OCI-LY7 (cell line): ENCODE measurements around the gene SLFN5. TPM values are rescaled to one million over a fixed set of nuclear protein-coding genes. Genes with fewer than 3 reads are reported as not detected.

Experiments used
- BruUV-seq: library from RNA; stranded (reverse); fragments of 400-500 nt; replicated peaks from 2 replicates; lab custom pipeline; 2021; lab: Mats Ljungman, UMichigan
- CTCF ChIA-PET: fragments of 300-600 bp; sonication (Branson Sonifier 250); formaldehyde crosslinking; loops from one replicate; lab custom pipeline; 2022; ENCODE audit warnings: antibody characterized with exemption; ENCODE audit not compliant: unreplicated experiment; lab: Charles Lee
- POLR2A ChIA-PET: fragments of 300-600 bp; sonication (Branson Sonifier 250); formaldehyde crosslinking; loops from one replicate; lab custom pipeline; 2022; ENCODE audit warnings: antibody characterized with exemption; lab: Charles Lee
- DNase-seq: peaks from one replicate; pipeline ENCODE4 v3.0.0-alpha.2; 2015; ENCODE audit warnings: low spot score
- H2AFZ ChIP-seq: fragments of 200-600 bp; sonication (generic), shearing (Covaris generic); 2 replicates; pipeline ENCODE4 v1.6.1; 2014; ENCODE audit warnings: mild to moderate bottlenecking, antibody characterized with exemption, low read length, moderate library complexity
- H3K27ac ChIP-seq: fragments of 200-600 bp; sonication (generic); 2 replicates; pipeline ENCODE4 v1.5.1; 2014; ENCODE audit warnings: mixed run types, low read depth, mild to moderate bottlenecking, moderate library complexity, low read length, inconsistent platforms; ENCODE audit not compliant: poor library complexity, severe bottlenecking
- H3K36me3 ChIP-seq: fragments of 200-600 bp; sonication (generic); 2 replicates; pipeline ENCODE4 v1.6.1; 2014; ENCODE audit warnings: mild to moderate bottlenecking, antibody characterized with exemption, low read length, moderate library complexity, mixed read lengths; ENCODE audit not compliant: insufficient read depth
- H3K4me1 ChIP-seq: fragments of 200-600 bp; sonication (generic); 2 replicates; pipeline ENCODE4 v1.5.1; 2014; ENCODE audit warnings: mild to moderate bottlenecking, low read length; ENCODE audit not compliant: insufficient read depth, poor library complexity, severe bottlenecking
- H3K4me2 ChIP-seq: fragments of 200-600 bp; sonication (generic); 2 replicates; pipeline ENCODE4 v1.6.1; 2014; ENCODE audit warnings: mild to moderate bottlenecking, low read length
- H3K4me3 ChIP-seq: fragments of 200-600 bp; sonication (generic); 2 replicates; pipeline ENCODE4 v1.5.1; 2014; ENCODE audit warnings: mild to moderate bottlenecking, low read depth, low read length; ENCODE audit not compliant: poor library complexity, severe bottlenecking
- H3K79me2 ChIP-seq: fragments of 200-600 bp; sonication (generic); 2 replicates; pipeline ENCODE4 v1.6.1; 2016; ENCODE audit warnings: low read depth, mild to moderate bottlenecking, low read length, moderate library complexity, mixed read lengths; ENCODE audit not compliant: insufficient read depth
- H3K9me2 ChIP-seq: fragments of 200-600 bp; sonication (generic); 2 replicates; pipeline ENCODE4 v1.6.1; 2016; ENCODE audit warnings: mild to moderate bottlenecking, low read length, mixed read lengths; ENCODE audit not compliant: insufficient read depth
- H3K9me3 ChIP-seq: fragments of 200-600 bp; sonication (generic); 2 replicates; pipeline ENCODE4 v1.6.1; 2014; ENCODE audit warnings: mild to moderate bottlenecking, mixed run types, low read length, mixed read lengths
- H4K20me1 ChIP-seq: fragments of 200-600 bp; sonication (generic); 2 replicates; pipeline ENCODE4 v1.6.1; 2014; ENCODE audit warnings: mild to moderate bottlenecking, antibody characterized with exemption, low read length, moderate library complexity, mixed read lengths; ENCODE audit not compliant: insufficient read depth
- CTCF ChIP-seq: fragments of 200-600 bp; sonication (generic); conservative IDR thresholded peaks from 2 replicates; pipeline ENCODE4 v1.5.1; 2014; ENCODE audit warnings: mild to moderate bottlenecking, antibody characterized with exemption, low read length, moderate library complexity, mixed read lengths
- EZH2phosphoT487 ChIP-seq: fragments of 200-600 bp; sonication (generic); IDR thresholded peaks from 2 replicates; pipeline ENCODE4 v1.6.1; 2018; ENCODE audit warnings: low read depth, borderline replicate concordance, mild to moderate bottlenecking, mixed run types, antibody characterized with exemption, low read length, moderate library complexity, mixed read lengths
- intact Hi-C: fragments of 100-400 bp; cut with micrococcal nuclease; formaldehyde crosslinking; loops from one replicate; pipeline ENCODE4 v1.10.0; 2022; ENCODE audit not compliant: unreplicated experiment
- total RNA-seq, 2 experiments: library from RNA; depleted of rRNA in 1 of 2; stranded (reverse); fragments of >200 nt in 1 of 2; shearing (Covaris generic) in 1 of 2; gene quantifications; 2 replicates each; pipeline ENCODE4 v1.2.3, GENCODE V29; 2014 to 2022

The SLFN5 gene
- total RNA-seq, 2 experiments from 2014 or later, result 0.38 to 1.1 TPM

GRCh38 chr17:35256629-35257028 lies 13.8 kb downstream of the SLFN5 start:
- no peak for TF ChIP-seq CTCF
- no peak for TF ChIP-seq EZH2phosphoT487
- ChIA-PET CTCF (no interaction called here), POLR2A (no interaction called here)
- H4K20me1 ChIP-seq, result no peaks in the 10 kb centered on the region
- H3K4me3 ChIP-seq, result no peak overlapping the region
- no peaks in the 10 kb centered on the region for H3K4me1 ChIP-seq
- no peaks in the 10 kb centered on the region for H3K79me2 ChIP-seq
- H3K4me2 ChIP-seq, result no peak overlapping the region
- H3K9me2 ChIP-seq, result no peaks in the 10 kb centered on the region
- BruUV-seq, result no TSS peak
- H3K27ac ChIP-seq, result no peak overlapping the region
- intact Hi-C loops, result no loop called here
- no peak overlapping the region for H2AFZ ChIP-seq
- no peaks in the 10 kb centered on the region for H3K36me3 ChIP-seq
- H3K9me3 ChIP-seq, result no peaks in the 10 kb centered on the region
- DNase-seq, result no peak

DNA sequence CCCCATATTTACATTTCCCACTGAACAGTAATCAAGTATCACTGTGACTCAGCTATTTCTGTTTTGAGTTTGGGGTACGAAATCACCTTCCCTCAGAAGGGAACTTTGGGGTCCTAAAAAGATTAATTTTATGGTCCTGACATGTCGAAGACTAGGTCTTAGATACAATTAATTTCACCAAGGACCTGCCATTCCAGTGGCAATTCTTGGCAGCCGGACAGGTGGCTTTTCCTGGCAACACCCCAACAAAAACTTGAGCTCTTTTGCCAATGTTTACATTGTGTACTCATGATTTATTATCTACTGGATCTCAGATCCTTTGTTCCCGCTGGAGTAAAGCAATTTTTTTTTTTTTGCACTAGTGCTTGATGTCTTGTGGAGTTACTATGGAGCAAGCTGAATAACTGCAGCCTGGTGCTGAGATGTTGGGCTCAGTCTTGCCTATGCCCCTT lies 14.4 kb downstream of the SLFN5 start:
- TF ChIP-seq EZH2phosphoT487, result no peak
- no peak for TF ChIP-seq CTCF
- H3K27ac ChIP-seq, result no peak overlapping the region
- CTCF ChIA-PET, result no interaction called here

DNA sequence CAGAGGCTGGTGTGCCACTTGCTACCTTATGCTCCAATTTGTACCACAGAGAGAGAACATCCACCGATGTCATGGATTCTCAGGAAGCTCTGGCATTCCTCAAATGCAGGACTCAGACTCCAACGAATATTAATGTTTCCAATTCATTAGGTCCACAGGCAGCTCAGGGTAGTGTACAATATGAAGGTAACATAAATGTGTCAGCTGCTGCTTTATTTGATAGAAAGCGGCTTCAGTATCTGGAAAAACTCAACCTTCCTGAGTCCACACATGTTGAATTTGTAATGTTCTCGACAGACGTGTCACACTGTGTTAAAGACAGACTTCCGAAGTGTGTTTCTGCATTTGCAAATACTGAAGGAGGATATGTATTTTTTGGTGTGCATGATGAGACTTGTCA lies 16.1 kb downstream of the SLFN5 start:
- Histone ChIP-seq H3K4me3 (no peak overlapping the region), H3K79me2 (no peaks in the 10 kb centered on the region), H3K9me2 (no peaks in the 10 kb centered on the region), H3K27ac (no peak overlapping the region), H3K4me1 (no peaks in the 10 kb centered on the region), H3K4me2 (no peak overlapping the region), H3K9me3 (no peaks in the 10 kb centered on the region), H4K20me1 (no peaks in the 10 kb centered on the region), H2AFZ (no peak overlapping the region), H3K36me3 (no peaks in the 10 kb centered on the region)
- ChIA-PET CTCF (no interaction called here), POLR2A (no interaction called here)
- no TSS peak for BruUV-seq
- DNase-seq, result no peak
- TF ChIP-seq EZH2phosphoT487, result no peak
- no peak for TF ChIP-seq CTCF
- intact Hi-C loops, result no loop called here

More for the DNA sequence above, 14.4 kb downstream of the SLFN5 start:
- Histone ChIP-seq H3K4me1 (no peaks in the 10 kb centered on the region), H2AFZ (no peak overlapping the region), H3K9me2 (no peaks in the 10 kb centered on the region), H3K4me2 (no peak overlapping the region), H4K20me1 (no peaks in the 10 kb centered on the region), H3K9me3 (no peaks in the 10 kb centered on the region), H3K4me3 (no peak overlapping the region), H3K79me2 (no peaks in the 10 kb centered on the region), H3K36me3 (no peaks in the 10 kb centered on the region)
- POLR2A ChIA-PET, result interaction anchor here (0.6 kb wide), 2 partner anchors 350 to 1306 kb away, joined by 3 read pairs; no protein-coding TSS in a partner anchor
- no peak for DNase-seq
- intact Hi-C loops, result no loop called here
- no TSS peak for BruUV-seq
